GM06990 (cell line): ENCODE data around the gene CACNA1B.

Experiments
- DNase-seq: peaks from one replicate; pipeline ENCODE4 v3.0.0-alpha.2; 2011; ENCODE audit not compliant: insufficient read length; ENCODE audit errors: extremely low read depth
- H3K27me3 ChIP-seq: replicated peaks from 2 replicates; pipeline ENCODE4 v1.6.0; 2011; ENCODE audit warnings: low read length; ENCODE audit not compliant: control insufficient read depth, insufficient read depth
- H3K36me3 ChIP-seq: 2 replicates; pipeline ENCODE4 v1.5.1; 2011; ENCODE audit warnings: low read length; ENCODE audit not compliant: control insufficient read depth, insufficient read depth
- H3K4me3 ChIP-seq: replicated peaks from 2 replicates; pipeline ENCODE4 v1.5.1; 2011; ENCODE audit warnings: low read depth, mild to moderate bottlenecking, control low read depth, low read length
- CTCF ChIP-seq: IDR thresholded peaks from 2 replicates; pipeline ENCODE4 v1.5.1; 2011; ENCODE audit warnings: low read length, control low read depth, mild to moderate bottlenecking, inconsistent platforms; ENCODE audit not compliant: insufficient read depth, poor library complexity, severe bottlenecking

The CACNA1B gene

GRCh38 chr9:137951597-137952490 lies 74.3 kb downstream of the CACNA1B start:
- H3K36me3 ChIP-seq = no peaks in the 10 kb centered on the region
- no peak overlapping the region for H3K4me3 ChIP-seq
- no peak for DNase-seq
- no peak for TF ChIP-seq CTCF
- no peaks in the 10 kb centered on the region; the same call in 1 of the 2 replicates for H3K27me3 ChIP-seq

GRCh38 chr9:137952976-137953666 lies 75.5 kb downstream of the CACNA1B start:
- no peak for DNase-seq
- Histone ChIP-seq H3K27me3 (no peaks in the 10 kb centered on the region; the same call in 1 of the 2 replicates), H3K4me3 (no peak overlapping the region), H3K36me3 (no peaks in the 10 kb centered on the region)
- no peak for TF ChIP-seq CTCF

GRCh38 chr9:137953683-137954438 lies 76.3 kb downstream of the CACNA1B start:
- H3K4me3 ChIP-seq = no peak overlapping the region
- TF ChIP-seq CTCF = no peak
- no peaks in the 10 kb centered on the region for H3K36me3 ChIP-seq
- DNase-seq = no peak
- no peaks in the 10 kb centered on the region; the same call in 1 of the 2 replicates for H3K27me3 ChIP-seq

GRCh38 chr9:137955224-137955570 lies 77.6 kb downstream of the CACNA1B start:
- H3K4me3 ChIP-seq = no peak overlapping the region
- DNase-seq = no peak
- no peak for TF ChIP-seq CTCF
- no peaks in the 10 kb centered on the region; the same call in 1 of the 2 replicates for H3K27me3 ChIP-seq
- no peaks in the 10 kb centered on the region for H3K36me3 ChIP-seq

GRCh38 chr9:137955586-137955985 lies 78.0 kb downstream of the CACNA1B start:
- H3K36me3 ChIP-seq = no peaks in the 10 kb centered on the region
- TF ChIP-seq CTCF = no peak
- H3K27me3 ChIP-seq = no peaks in the 10 kb centered on the region; the same call in 1 of the 2 replicates
- DNase-seq = no peak
- H3K4me3 ChIP-seq = no peak overlapping the region
